AG20443 (cell line): Measurements from ENCODE around the gene STXBP5.

Experiments
- DNase-seq: peaks from one replicate; pipeline ENCODE4 v3.0.0; 2012; ENCODE audit warnings: low spot score, mixed read lengths

Gene STXBP5

DNA sequence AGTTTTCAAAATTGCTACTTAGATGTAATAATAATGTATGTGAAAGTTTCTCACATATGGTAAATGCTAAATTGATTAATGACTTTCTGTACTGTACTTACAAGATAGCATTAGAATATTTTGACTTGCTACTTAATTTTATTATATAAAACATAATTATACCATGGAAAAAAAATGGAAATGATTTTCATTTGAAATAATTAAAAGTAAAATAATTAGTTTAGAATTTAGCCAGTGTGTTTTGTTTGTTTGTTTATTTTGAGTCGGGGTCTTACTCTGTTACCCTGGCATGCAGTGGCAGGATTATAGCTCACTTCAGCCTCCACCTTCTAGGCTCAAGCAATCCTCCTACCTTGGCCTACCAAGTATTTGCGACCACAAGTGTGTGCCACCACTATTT lies 7.1 kb downstream of the STXBP5 start:
- DNase-seq, result no peak

DNA sequence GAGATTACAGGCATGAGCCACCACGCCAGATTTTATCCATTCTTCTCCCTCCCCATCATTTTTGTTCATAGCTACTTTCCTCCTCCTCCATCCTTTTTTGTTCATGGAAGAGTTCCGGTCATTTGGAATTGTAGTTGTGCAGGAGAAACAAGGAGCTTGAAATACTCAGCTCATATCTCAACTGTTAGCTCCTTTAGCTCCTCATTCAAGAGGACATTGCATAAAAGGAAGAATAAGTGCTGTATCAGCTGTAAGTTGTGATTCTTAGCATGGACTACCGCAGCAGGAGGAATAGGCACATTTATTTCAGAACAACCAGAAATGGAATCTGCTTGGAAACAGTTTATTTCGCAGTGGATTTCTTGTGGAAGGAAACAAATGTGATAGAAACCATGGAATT lies 7.6 kb downstream of the STXBP5 start:
- DNase-seq, result no peak

DNA sequence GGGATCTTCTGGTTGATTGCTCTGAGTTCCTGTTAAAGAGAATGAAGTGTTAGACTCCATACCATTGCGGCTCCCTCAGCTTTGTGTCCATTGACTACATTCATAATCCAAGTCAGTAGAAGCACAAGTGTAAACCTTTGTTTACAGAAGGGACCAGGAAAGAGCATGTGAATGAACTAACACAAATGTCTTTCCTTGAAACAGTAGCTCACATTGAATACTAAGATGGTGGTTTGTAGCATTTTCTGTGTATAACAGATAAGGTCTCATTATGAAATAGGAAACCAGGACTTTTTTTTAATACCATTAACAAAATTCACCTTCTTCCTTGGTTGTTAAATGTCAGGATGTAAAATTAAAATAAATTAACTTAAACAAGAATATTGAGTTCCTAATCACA lies 8.4 kb downstream of the STXBP5 start:
- no peak for DNase-seq

DNA sequence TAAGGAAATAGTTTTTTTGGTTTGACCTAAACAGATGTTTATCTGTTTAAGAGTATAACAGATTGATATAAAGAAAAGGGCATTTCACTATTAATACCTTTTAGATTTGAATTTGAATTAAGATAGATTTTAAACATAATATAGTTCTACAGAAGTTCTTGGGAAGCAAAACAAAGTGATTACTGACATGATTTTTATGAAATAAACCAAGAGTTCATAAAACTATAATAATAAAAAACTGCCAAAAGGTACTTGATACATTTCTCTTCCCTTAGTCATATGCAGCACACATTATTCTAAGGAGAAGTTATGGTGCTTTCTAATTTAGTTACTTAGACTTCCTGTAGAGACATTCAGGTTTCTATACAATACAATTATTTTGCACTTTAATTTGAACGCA lies 9.6 kb downstream of the STXBP5 start:
- no peak for DNase-seq

DNA sequence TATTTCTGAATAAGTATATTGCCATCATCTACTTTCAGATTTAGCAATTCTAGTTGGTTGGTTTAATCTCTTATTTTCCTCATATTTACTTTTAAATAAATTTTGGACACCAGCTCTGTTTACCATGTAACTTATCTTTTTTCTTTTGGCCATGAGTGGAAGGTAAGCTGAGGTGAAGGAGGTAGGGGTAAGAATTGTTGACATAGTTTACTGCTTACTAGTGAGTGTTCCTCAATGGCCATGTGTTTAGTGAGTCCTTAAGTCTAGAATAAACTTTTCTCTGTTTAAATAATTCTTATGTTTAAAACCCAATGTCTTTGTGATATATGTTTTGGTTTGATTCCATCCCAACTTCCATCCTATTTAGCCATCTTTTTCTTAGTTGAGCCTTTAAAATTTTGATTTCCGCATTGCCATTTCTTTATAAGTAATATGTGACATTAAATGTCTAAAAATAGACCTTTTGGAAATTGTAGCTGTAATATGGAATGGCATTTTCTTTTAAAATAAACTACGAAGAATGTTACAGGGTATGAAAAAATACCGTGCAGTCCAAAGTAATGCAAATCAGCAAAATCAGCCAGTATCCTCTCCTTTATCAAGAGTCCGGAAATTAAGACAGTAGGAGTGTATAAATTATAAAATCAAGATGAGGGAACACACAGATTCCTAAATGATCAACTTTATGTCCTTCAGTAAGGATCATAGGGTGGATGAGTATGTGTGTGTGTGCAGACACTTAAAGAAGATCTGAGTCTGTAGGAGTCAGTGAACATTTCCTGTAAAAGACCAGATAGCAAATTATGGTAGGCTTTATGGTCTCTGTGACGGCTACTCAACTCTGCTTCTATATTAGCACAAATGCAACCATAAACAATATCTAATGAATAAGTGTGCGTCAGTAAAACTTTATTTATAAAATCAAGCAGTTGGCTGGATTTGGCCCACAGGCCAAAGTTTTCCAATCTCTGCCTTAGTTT lies 10.3 kb downstream of the STXBP5 start:
- no peak for DNase-seq

- DNase-seq, result no peak
Measured at GRCh38 chr6:147216915-147217314, 12.7 kb downstream of the STXBP5 start.

- no peak for DNase-seq
Measured at GRCh38 chr6:147217840-147218404, 13.7 kb downstream of the STXBP5 start.

DNA sequence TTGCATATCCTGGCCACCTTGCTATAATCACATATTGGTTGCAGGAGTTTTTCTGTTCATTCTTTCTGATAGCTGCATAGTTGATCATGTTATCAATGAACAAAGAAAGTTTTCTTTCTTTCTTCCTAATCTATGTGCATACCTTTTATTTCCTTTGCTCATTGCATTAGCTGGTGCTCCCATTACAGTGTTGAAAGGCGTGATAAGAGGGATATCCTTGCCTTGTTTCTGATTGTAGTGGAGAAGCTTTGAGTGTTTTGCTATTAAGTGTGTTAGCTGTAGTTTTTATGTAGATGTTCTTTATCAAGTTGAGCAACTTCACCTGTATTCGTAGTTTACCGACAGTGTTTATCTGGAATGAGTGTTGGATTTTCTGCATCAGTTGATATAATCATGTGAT lies 14.6 kb downstream of the STXBP5 start:
- no peak for DNase-seq

DNA sequence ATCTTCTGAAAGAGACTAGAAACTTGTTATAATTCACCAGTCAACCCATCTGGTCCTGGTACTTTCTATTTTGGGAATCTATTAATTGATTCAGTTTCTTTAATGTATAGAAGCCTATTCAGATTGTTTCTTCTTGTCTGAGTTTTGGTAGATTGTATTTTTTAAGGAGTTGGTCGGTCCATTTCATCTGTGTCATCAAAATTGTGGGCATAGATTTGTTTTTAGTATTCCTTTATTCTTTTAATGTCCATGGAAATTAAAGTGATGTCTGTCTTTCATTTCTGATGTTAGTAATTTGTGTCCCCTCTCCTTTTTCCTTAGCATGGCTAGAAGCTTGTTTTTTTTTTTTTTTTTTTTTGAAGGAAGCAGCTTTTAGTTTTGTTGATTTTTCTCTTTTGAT lies 15.2 kb downstream of the STXBP5 start:
- no peak for DNase-seq

DNA sequence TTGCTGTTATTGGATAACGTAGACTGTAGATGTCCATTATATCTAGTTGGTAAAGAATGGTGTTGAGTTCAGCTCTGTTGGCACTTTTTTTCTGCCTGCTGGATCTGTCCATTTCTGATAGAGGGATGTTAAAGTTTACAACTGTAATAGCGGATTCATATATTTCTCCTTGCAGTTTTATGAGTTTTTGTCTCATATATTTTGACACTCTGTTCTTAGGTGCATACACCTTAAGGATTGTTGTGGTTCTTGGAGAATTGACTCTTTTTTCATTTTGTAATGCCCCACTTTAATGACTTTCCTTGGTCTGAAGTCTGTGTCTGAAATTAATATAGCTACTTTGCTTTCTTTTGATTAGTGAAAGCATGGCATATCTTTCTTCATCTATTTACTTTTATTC lies 16.1 kb downstream of the STXBP5 start:
- DNase-seq, result no peak

- DNase-seq, result no peak
Measured at GRCh38 chr6:147221739-147222138, 17.5 kb downstream of the STXBP5 start.

DNA sequence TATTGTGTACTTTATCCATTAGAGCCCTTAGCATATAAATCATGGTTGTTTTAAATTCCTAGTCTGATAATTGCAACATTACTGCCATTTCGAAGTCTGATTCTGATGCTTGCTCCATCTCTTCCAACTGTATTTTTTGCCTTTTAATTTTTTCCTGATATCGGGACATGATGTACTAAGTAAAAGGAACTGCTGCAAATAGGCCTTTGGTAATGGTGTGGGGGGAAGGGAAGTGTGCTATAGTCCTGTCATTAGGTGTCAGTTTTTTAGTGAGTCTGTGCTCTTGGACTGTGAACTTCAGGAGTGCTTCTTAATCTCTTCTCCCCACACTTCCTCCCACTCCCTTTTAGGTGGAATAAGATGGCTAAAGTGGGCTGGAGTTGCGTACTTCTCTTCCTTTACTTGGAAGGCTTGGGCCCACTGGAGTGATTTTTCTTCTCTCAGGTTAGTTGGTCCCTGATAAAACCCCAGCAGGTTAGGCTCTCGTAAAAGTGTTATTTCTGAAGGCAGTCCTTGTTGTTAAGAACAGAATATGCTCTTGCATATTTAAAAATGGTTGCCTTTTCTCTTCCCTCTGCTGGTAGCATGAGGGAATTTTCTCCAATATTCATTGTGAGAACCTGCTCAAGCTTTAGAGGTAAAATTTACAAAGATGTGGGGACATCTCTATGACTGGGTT lies 18.1 kb downstream of the STXBP5 start:
- DNase-seq, result peak; percentile 17

- no peak for DNase-seq
Measured at GRCh38 chr6:147223736-147224135, 19.5 kb downstream of the STXBP5 start.

- DNase-seq, result no peak
Measured at GRCh38 chr6:147226163-147226724, 22.0 kb downstream of the STXBP5 start.

DNA sequence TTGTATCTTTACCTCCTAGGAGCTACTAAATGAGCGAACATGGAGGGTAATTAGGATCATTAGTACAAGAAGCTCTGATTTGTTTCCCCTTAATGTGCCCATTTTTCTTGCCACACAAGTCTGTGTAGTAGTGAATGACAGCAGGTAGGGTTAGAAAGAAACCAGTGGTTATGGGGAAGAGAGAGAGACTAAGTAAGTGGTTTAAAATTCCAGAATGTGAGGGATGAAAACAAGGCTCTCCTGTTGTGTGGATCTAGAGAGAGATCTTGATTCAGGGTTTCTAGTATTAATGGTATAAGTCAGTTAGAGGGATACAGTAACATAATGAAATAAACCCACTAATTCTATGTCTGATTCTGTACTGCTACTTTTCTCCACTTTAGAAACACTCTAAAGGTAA lies 22.7 kb downstream of the STXBP5 start:
- DNase-seq, result no peak

DNA sequence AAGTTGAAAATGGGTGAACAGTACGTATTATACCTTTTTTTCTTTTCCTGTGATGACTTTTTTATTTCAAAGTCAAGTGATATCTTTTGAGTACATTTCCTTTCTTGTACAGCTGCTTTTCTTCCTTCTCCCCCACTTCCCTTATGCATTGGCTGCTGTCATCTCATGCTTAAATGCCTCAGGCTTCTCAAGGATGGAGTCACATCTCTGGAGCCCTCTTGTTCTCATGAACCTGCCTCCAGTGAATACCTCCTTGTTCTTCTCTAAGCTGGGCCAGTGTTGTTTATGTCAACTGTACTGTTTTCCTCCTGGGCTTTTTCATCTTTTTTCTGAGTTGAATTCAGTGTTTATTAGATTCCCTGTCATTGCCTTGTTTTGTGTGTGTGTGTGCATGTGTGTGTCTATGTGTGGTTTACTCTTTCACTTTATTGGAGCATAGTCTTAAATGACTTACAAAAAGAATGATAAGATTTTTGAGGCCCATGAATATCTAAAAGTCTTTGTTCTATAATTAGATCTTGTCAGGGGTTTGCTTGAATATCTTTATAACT lies 23.6 kb downstream of the STXBP5 start:
- DNase-seq, result no peak

- DNase-seq, result no peak
Measured at GRCh38 chr6:147231589-147231988, 27.4 kb downstream of the STXBP5 start.

GRCh38 chr6:147234685-147235084 lies 30.5 kb downstream of the STXBP5 start:
- no peak for DNase-seq

- no peak for DNase-seq
Measured at GRCh38 chr6:147238164-147238563, 33.9 kb downstream of the STXBP5 start.

GRCh38 chr6:147238906-147239305 lies 34.7 kb downstream of the STXBP5 start:
- no peak for DNase-seq

GRCh38 chr6:147244832-147245231 lies 40.6 kb downstream of the STXBP5 start:
- DNase-seq, result no peak

DNA sequence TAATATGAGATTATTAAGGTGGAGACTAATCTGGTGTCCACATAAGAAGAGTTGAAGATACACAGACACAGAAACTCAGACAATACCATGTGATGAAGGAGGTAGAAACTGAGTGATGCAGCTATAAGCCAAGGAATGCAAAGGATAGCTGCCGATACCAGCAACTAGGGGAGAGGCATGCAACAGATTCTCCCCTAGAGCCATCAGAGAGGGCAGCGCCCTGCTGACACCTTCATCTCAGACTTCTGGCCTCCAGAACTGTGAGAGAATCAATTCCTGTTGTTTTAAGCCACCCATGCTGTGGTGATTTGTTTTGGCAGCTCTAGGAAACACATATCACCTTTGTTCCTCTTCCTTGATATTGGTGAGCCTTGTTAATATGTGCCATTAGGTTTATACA lies 41.5 kb downstream of the STXBP5 start:
- DNase-seq, result no peak
